Frontal cortex (tissue), 4 donors: ENCODE results near the gene NR6A1. TPM values are rescaled to one million over a fixed set of nuclear protein-coding genes. Genes with fewer than 3 reads are reported as not detected.

Experiments
- DNase-seq, 2 donors: peaks; one replicate each; pipeline ENCODE4 v3.0.0; 2012; ENCODE audit warnings: low spot score in 2 of 2
- FAIRE-seq: peaks from 2 replicates; lab custom pipeline; 2012; peaks lifted over from hg19 to GRCh38; lab: Jason Lieb, UNC
- total RNA-seq: library from RNA; depleted of rRNA; stranded (reverse); fragments of >200 nt; gene quantifications from one replicate; pipeline ENCODE4 v1.2.3, GENCODE V29; 2014
- donor health status: control.
- donor health status: control.
- donor health status: control.

Gene NR6A1
- total RNA-seq, 1 donor from 2014 or later, result 1.6 TPM

DNA sequence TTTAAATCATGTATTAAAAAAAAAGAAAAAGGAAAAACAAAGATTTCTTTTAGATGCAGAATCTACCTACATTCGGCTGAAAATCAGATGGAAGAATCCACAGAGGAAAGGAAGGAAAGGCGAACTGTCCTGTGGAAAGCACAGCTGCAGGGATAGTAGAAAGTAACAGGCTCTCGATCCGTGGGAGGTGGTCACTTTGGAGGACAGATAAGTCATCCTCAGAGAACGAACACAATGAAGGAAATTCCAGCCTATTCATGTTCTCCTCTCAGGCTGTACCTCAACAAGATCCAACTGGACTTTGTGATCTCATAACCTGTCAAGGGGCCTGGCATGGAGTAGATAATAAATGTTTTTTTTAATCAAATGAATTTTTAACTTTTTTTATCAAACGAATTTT, 72.8 kb downstream of the NR6A1 start:
- DNase-seq, result no peak
- FAIRE-seq, result no peak

DNA sequence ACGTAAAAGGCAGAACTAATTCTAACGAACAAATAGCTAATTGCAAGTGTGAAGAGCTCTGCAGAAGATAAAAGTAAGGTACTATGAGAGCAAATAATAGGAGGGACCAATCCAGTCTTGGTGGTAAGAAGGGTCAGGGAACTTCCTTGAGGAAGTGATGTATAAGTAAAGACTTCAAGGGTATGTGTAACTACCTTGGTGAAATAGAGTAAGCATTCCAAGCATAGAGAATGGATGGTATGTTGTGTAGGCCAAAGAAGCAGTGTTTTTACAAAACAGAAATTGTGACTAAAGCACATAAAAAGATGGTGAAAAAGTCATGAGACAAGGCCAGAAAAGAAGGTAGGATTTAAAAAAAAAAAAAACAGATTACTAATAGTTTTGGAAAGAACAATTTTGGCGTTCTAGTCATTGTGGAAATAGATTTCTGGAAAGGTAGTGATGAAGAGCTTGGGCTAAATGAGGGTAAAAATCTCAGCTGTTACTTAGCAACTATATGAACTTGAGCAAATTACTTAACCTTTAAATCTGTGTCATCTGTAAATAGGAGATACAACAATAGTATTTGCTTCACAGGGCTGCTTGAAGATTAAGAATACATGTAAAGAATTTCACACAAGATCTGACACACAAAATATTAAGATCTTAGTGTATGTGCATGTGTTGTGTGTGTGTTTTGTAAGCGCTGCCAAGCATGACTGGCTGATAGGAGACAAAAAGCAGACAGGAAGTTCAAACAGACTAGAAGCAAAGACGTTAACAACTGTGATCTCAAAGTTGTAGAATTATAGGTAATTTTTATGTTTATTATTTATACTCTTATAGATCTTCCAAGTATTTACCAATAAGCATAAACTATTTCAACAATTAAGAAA, 73.5 kb downstream of the NR6A1 start:
- FAIRE-seq, result no peak
- DNase-seq, result no peak

DNA sequence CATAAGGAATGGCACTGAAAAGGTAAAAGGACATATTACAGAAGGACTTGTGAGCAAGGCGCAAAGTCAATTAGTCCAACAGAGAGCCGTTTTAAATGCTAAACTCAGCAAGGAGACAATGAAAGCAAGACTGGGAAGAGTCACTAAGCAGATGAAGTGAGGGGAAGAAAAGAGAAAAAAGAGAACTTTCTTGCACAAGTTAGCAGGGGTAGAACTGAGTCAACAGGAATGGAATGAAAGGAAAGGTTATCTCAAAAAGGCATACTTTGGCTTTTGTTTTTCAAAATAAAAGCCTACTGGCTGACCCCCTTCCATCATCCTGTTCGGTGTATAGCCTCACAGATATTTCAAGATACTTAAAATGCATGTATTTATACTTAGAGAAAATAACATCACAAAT, 75.0 kb downstream of the NR6A1 start:
- no peak for FAIRE-seq

DNA sequence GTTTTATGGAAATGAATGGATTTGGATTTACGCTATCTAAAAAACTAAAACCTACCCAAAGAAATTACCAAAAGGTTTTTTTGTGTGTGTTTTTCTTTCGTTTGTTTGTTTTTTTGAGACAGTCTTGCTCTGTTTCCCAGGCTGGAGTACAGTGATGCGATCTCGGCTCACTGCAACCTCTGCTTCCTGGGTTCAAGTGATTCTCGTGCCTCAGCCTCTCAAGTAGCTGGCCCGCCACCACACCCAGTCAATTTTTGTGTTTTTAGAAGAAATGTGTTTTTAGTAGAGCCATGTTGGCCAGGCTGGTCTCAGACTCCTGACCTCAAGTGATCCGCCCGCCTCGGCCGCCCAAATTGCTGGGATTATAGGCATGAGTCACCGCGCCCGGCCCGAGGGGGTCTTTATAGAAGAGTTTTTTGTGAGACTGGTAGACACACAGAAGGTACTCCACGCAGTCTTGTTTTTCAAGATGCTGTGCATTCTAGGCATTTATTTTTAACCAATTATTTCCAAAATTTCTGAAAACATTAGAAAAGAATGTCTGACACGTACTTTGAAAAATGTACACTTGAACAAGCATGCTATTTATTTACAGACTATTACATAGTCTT, 75.7 kb downstream of the NR6A1 start:
- FAIRE-seq, result no peak
- DNase-seq, result no peak

More for the DNA sequence above, 75.0 kb downstream of the NR6A1 start:
- DNase-seq, result no peak

DNA sequence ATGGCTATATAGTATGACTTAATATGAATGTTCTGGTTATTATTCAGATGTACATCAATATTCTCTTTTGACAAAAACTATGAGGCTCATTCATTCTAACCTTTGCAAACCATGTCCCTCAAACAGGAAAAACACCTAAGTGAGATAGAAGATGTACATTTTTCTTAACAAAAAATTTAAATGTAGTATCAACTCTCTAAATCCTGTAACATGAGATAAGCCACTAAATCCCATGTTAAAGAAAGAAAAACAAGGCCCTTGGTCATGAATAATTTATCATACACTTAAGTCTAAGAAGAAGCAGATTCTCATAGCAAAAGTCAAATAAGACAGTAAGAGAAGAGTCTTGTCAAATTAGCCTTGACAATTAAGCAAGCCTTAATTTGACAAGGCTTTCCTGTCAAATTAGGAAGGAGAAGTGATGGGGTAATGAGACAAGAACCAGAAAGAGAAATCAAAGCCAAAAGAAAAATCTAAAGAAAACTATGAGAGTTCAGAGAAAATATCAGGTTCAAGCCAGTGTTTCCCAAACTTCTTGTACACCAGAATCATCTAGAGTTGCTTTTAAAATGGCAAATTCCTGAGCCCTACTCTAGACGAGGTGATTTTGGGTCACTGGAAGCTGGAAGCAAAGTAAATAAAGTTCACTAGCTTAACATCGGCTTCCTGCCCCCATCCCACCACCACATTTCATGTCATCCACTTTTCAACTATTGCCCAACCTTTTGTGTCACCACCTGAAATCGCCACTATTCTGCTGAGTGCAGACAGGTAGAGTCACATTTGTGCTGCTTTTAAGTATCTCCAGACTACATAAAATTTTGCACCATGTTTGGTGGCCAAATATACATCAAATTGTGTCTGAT, 76.5 kb downstream of the NR6A1 start:
- DNase-seq (no peak), FAIRE-seq (no peak)

DNA sequence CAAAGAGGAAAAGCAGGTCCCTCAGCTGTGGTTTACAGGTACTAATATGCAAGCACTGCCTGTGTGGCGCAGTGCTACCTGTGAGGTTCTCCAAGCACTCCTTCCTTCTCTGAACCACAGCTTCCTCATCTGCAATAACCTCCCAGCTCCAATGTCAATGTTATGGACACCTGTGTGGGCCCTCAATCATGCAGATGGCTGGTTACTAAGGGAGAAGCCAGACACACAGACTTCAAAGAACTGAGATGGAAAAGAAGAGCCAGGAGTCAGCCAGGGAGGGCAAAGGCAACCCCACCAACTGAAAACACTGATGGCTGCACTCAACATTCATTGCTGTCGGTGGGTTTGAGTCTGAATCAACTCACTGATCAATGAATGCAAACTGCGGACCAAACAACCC, 77.7 kb downstream of the NR6A1 start:
- DNase-seq (no peak), FAIRE-seq (no peak)

DNA sequence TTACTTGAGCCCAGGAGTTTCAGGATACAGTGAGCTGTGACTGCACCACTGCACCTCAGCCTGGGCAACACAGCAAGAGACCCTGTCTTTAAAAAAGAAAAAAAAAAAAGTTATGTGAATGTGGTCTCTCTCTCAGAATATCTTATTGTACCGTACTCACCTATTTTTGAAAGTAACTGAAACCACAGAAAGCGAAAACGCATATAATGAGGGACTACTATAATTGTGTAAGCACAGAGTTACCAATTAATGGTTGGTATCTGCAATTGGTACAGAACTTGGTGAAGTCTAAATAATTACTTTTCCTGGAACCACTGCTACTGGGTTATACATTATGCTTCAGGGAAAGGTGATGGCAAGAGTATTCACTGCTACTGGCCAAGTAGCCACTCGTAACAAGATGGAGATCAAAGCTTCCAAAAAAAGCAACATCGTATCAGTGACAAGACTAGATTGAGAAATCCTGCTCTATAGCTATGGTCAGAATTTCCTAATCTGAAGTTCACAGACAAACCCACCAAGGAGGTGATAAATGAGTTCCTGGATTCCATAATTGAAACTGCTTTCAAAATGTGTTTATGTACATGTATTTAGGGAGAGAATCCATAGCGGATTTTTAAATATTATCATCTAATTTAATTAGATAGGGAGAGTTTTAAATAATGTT, 82.7 kb downstream of the NR6A1 start:
- DNase-seq (no peak), FAIRE-seq (no peak)

DNA sequence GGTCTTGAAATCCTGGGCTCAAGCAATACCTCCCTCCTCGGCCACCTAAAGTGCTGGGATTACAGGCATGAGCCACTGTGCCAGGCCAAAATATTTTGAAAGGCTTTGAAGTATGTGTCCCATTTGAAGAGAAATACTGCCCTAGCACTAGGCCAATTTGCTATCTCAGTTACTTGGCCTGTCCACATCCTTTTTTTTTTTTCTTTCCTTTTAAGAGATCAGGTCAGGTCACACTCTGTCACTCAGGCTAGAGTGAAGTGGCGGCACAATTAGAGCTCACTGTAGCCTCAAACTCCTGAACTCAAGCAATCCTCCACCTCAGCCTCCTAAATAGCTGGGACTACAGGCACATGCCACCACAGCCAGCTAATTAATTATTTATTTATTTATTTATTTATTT, 84.2 kb downstream of the NR6A1 start:
- DNase-seq, result no peak
- no peak for FAIRE-seq

DNA sequence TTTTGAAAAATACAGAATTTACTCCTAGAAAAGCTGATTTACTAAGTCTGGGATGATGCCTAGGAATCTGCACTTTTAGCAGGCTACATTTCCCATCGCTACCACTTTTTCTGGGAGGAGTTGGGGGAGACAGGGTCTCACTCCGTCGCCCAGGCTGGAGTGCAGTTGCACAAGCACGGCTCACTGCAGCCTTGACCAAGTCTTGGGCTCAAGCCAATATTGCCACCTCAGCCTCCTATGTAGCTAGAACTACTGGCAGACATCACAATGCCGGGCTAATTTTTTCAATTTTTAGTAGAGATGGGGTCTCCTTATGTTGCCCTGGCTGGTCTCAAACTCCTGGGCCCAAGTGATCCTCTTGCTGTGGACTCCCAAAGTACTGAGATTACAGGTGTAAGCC, 85.9 kb downstream of the NR6A1 start:
- no peak for FAIRE-seq

DNA sequence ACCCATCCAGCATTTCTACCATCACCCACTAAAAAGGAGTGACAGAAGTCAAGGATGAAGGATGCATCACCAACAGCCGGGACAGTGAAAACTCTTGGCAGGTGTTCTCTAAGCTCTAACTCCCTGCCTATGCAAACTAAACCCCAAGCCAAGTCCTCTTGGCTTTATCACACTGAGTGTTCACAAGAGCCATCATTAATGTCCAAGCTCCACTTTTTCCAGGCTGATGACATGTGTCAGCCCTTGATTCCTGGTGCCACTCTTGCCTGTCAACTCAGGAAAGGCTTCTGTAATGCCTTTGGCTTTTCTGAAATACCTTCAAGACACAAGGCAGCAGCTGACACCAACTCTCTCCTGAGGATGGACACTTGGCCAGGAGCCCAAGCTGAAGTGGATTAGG, 86.9 kb downstream of the NR6A1 start:
- FAIRE-seq, result no peak
- no peak for DNase-seq

More for the DNA sequence above, 85.9 kb downstream of the NR6A1 start:
- no peak for DNase-seq

DNA sequence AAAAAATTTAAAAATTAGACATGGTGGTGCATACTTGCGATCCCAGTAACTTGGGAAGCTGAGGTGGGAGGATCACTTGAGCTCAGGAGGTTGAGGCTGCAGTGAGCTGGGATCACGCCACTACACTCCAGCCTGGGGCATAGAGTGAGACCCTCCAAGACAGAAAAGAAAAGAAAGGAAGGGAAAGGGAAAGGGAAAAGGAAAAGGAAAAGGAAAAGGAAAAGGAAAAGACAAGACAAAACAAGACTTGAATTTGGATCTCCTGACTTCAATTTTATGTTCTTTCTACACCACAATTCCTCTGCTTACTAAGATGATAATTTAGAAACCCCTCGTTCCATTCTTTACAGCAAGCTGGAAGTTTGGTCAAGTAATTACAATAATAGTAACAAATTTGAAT, 88.1 kb downstream of the NR6A1 start:
- no peak for FAIRE-seq
- no peak for DNase-seq

DNA sequence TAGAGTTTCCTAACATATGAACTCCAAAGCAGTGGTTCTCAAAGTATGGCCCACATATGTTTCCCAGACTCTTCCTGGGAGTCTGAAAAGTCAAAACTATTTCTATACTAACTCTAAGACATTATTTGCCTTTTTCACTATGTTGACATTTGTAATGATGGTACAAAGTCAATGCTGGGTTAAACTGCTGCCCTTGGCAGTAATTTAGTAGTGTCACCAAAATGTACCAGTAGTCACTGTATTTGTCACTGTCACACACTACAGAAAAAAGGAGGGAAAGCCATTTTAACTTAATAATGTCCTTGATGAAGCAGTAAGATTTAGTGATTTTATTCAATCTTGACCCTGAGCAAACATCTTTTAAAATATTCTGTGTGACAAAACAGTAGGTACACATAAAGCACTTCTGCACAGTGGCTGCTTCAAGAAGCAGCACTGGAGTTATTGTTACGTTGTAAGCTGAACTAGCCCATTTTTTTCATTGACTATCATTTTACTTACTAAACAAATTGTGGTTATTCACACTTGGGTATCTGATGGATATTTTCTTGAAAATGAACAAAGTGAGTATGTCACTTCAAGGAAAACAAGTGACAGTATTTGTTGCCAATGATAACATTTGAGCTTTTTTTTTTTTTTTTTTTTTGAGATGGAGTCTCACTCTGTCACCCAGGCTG, 90.3 kb downstream of the NR6A1 start:
- DNase-seq (no peak), FAIRE-seq (no peak)

DNA sequence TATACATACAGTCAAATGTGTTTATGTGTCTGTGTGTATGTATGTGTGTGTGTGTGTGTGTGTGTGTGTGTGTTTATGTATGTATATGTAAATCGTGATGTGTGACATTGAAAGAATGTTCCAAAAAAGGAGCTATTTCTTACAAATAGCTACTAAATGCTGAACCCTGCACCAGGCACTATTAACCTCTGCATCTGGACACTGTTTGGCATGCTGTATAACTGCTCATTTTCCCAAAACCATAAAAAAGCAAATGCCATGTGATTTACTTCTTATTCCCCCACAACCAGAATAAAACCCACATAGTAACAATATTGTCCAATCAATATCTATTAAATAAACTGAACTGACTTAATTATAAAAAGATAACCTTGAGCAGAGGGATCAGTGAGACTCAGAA, 91.1 kb downstream of the NR6A1 start:
- DNase-seq (no peak), FAIRE-seq (no peak)

DNA sequence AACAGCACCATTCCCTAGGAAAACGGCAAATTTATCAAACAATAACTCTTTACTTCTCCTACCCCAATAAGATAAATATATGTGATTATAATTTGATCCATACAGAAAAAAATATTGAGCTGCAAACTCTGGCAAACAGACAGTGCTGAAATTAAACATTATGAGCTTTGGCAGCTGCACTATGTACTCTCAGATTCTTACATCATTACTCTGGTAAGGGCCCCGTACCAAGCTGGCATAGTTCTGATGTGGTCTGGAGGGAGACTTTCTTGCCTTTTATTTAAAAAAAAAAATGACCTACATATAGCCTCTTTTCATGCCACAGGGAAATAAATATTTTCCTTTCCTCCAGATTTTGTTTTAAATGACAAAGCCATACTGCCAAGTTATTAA, 95.0 kb downstream of the NR6A1 start:
- FAIRE-seq (no peak), DNase-seq (no peak)

DNA sequence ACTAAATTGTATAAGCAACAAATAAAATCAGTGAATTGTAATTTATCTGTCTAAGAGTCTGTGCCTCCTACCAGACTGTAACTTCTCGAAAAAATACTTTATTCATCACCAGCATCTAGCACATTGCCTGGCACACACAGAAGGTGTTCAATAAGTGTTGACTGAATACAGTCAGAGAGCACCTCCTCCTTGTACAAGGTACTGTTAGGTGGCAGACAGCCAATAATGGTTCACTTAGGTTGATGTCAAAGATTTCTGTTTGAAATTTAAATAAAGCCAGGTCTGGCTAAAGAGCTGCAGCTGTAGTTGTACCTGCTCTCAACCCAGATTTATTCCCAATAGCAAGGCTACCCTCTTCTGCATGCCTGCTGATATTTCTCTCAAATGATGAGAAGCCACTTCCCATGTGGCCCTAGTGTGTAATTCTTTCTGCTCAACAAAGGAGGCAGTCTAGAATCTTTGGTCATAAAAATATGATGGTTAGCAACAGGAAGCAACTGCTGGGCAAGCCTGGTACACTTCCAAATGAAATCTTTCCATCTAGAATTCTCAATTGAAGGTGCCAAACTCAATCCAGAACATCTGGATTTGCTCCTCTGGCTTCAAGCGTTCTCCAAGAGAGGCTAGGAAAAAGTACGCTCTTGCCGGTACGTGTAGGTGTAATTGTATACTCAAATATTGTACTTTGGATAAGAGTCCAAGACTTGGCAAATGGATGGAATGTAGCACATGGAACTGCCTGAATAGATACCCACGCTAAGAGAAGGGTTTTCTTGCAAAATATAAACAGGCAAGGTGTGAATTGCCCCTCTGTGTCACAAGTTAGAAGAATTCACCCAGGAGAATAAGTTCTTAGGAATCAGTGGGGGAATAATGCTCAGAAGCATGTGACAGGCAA, 95.6 kb downstream of the NR6A1 start:
- FAIRE-seq (no peak), DNase-seq (no peak)

DNA sequence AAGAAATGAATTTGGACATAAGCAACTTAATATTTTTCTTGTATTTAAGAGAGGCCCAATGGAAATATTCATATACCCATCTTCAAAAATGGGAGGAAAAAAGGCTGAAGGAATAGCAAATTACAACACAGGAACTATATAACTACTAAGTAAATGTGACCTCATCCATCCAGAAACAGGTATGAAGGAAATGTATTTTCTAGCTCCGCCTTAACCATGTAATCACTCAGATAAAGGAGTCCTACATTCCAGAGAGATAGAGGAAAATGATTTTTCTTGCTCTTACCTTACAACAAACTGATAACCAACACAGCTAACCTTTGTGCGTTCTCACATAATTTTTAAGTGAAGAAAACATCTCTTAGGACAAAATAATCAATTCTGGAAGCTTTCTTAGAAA, 96.5 kb downstream of the NR6A1 start:
- FAIRE-seq (no peak), DNase-seq (no peak)

DNA sequence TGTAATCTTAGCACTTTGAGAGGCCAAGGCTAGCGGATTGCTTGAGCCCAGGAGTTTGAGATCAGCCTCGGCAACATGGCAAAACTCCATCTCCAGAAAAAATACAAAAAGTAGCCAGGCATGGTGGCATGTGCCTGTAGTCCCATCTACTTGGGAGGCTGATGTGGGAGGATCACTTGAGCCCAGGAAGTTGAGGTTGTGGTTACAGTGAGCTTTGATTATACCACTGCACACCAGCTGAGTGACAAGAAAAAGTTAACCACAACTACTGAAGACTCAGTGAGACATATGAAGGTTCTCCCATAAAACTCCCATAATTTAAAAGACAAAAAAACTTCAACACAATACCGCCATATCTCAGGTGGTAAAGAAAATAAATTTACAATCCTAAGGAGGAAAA, 98.0 kb downstream of the NR6A1 start:
- no peak for DNase-seq
- FAIRE-seq, result no peak

DNA sequence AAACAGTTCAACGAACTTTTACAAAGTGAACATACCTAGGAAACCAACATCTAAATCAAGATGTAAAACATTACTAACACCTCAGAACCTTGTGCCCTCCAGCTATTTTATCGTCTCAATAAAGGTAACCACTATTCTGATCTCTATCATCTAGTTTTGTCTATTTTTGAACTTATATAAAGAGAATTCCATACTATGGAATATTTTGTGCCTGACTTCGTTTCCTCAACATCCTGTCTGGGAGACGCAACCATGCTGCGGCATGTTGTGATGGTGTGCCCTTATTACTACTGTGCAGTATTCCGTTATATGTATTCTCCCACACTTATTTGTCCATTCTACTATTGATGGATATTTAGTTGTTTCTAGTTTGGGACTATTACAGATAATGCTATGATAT, 99.2 kb downstream of the NR6A1 start:
- FAIRE-seq, result no peak
- no peak for DNase-seq

DNA sequence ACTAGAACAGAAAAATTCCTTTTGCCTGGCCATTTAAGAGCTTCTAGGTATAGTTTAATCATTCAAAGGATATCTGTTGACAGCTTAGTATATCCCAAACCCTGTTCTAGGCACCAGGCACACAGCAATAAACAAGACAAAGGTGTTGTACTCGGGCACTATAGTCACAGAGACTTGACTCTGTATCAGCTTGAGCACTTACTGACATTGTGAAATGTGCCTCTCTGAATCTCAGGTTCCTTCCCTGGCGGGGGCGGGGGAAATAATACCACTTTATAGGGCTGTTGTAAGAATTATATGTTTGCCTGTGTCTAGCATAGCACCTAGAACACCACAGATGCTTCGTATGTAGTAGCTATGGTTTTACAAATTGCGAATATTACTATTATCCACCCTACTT, 104.5 kb downstream of the NR6A1 start:
- FAIRE-seq, result no peak
- DNase-seq, result no peak
